Subcutaneous abdominal adipose tissue (tissue), 5 donors: Measurements from ENCODE around the gene RBFA.

ENCODE experiments used
- H3K27ac ChIP-seq: one replicate; pipeline ENCODE4 v1.7.0; 2013; ENCODE audit warnings: low read depth, mild to moderate bottlenecking, inconsistent platforms, low read length, moderate library complexity
- H3K27me3 ChIP-seq, 5 donors: one replicate each; pipeline ENCODE4 v1.7.0; 2013; ENCODE audit warnings: low read length in 5 of 5, inconsistent platforms in 1 of 5; ENCODE audit not compliant: control insufficient read depth in 5 of 5, insufficient read depth in 4 of 5
- H3K36me3 ChIP-seq, 5 donors: one replicate each; pipeline ENCODE4 v1.7.0; 2013; ENCODE audit warnings: low read length in 5 of 5; ENCODE audit not compliant: control insufficient read depth in 5 of 5, insufficient read depth in 5 of 5
- H3K4me1 ChIP-seq, 5 donors: one replicate each; pipeline ENCODE4 v1.7.0; 2013; ENCODE audit warnings: low read length in 5 of 5, mild to moderate bottlenecking in 3 of 5, moderate library complexity in 1 of 5; ENCODE audit not compliant: control insufficient read depth in 5 of 5, insufficient read depth in 5 of 5
- H3K4me3 ChIP-seq, 5 donors: one replicate each; pipeline ENCODE4 v1.7.0; 2013; ENCODE audit warnings: low read length in 5 of 5, low read depth in 1 of 5
- H3K9ac ChIP-seq, 5 donors: one replicate each; pipeline ENCODE4 v1.7.0; 2013; ENCODE audit warnings: low read length in 5 of 5, mild to moderate bottlenecking in 4 of 5, moderate library complexity in 3 of 5
- H3K9me3 ChIP-seq, 5 donors: one replicate each; pipeline ENCODE4 v1.7.0; 2013; ENCODE audit warnings: low read length in 5 of 5; ENCODE audit not compliant: control insufficient read depth in 5 of 5
- donor health status: healthy.
- donor health status: healthy.
- donor health status: healthy.
- donor health status: healthy.
- donor health status: healthy.

The RBFA gene

DNA sequence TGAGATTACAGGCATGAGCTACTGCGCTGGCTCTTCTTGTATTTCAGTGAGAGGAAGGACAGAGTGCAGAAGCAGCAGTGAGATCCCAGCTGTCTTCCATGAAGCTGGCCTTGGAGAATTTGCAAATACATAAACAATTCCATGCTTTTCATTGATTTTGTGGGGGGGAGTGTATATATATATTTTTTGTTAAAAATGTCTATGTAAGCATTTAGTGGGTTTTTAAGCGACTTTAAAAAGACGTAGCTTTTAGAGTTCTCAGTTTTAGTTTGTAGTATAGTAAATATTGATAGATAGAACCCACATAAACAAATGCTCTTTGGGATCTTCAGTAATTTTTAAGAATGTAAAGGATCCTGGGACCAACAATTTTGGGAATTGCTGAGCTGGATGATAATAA lies 6.3 kb downstream of the RBFA start:
- Histone ChIP-seq H3K9me3 (no peaks in the 10 kb centered on the region), H3K4me1 (peaks cover 0 to 4% (median 2%) of the 10 kb centered on the region in 5 donors), H3K36me3 (peaks cover 0 to 44% (median 29%) of the 10 kb centered on the region in 5 donors), H3K27ac (no peak overlapping the region), H3K27me3 (no peaks in the 10 kb centered on the region), H3K9ac (no peak overlapping the region), H3K4me3 (no peak overlapping the region)

GRCh38 chr18:80041424-80041823 lies 7.2 kb downstream of the RBFA start:
- peaks cover 0 to 53% (median 37%) of the 10 kb centered on the region in 5 donors for H3K36me3 ChIP-seq
- no peak overlapping the region for H3K9ac ChIP-seq
- no peak overlapping the region for H3K27ac ChIP-seq
- H3K4me1 ChIP-seq = no peaks in the 10 kb centered on the region
- no peaks in the 10 kb centered on the region for H3K27me3 ChIP-seq
- H3K4me3 ChIP-seq = no peak overlapping the region
- no peaks in the 10 kb centered on the region for H3K9me3 ChIP-seq

- Histone ChIP-seq H3K27me3 (no peaks in the 10 kb centered on the region), H3K36me3 (peaks cover 0 to 60% (median 37%) of the 10 kb centered on the region in 5 donors), H3K9me3 (no peaks in the 10 kb centered on the region), H3K4me3 (no peak overlapping the region), H3K27ac (no peak overlapping the region), H3K4me1 (no peaks in the 10 kb centered on the region), H3K9ac (no peak overlapping the region)
These were observed 8.6 kb downstream of the RBFA start for GRCh38 chr18:80042785-80043184.

DNA sequence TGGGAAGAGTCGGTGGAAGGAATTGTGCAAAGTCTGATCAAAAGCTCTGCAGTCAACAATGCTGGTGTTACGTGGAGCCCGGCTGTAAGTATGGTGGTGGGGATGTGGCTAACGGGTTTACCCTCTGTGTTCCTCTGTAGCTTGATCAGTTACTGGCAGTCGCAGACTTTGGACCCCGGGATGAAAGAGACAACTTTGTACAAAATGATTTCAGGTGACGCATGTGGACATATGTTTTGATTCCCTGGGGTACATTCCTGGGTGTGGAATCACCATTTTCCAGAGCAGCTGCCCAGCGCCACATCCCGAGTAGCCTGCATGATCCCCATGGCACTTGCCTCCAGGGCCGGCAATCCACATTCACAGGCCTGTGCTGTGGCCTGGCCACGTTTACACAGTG lies 9.8 kb downstream of the RBFA start:
- peaks cover 0 to 58% (median 38%) of the 10 kb centered on the region in 5 donors for H3K36me3 ChIP-seq
- no peak overlapping the region for H3K4me3 ChIP-seq
- no peak overlapping the region for H3K27ac ChIP-seq
- no peaks in the 10 kb centered on the region for H3K4me1 ChIP-seq
- no peaks in the 10 kb centered on the region for H3K27me3 ChIP-seq
- no peaks in the 10 kb centered on the region for H3K9me3 ChIP-seq
- no peak overlapping the region for H3K9ac ChIP-seq

DNA sequence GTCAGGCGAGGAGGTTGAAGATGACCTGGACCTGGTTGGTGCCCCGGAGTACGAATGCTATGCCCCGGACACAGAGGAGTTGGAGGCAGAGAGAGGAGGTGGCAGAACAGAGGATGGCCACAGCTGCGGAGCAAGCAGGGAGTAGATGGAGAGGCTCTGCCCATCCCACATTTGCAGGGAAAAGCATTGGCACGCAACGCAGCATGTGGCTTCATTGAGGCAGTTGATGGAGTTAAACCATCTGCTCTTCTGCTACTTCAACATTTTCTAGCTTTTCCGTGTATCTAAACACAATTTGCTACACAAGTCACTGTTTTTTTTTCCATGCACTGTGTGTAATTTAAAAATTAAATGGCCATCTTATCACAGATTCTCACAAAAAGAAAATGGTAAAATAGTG lies 11.8 kb downstream of the RBFA start:
- peaks cover 0 to 61% (median 45%) of the 10 kb centered on the region in 5 donors for H3K36me3 ChIP-seq
- H3K27me3 ChIP-seq = no peaks in the 10 kb centered on the region
- no peaks in the 10 kb centered on the region for H3K9me3 ChIP-seq
- H3K27ac ChIP-seq = no peak overlapping the region
- no peak overlapping the region for H3K4me3 ChIP-seq
- H3K9ac ChIP-seq = no peak overlapping the region
- no peaks in the 10 kb centered on the region for H3K4me1 ChIP-seq

- no peak overlapping the region for H3K9ac ChIP-seq
- no peaks in the 10 kb centered on the region for H3K9me3 ChIP-seq
- H3K27ac ChIP-seq = no peak overlapping the region
- H3K27me3 ChIP-seq = no peaks in the 10 kb centered on the region
- peaks cover 0 to 62% (median 44%) of the 10 kb centered on the region in 5 donors for H3K36me3 ChIP-seq
- H3K4me1 ChIP-seq = no peaks in the 10 kb centered on the region
- no peak overlapping the region for H3K4me3 ChIP-seq
These were observed 12.2 kb downstream of the RBFA start for GRCh38 chr18:80046431-80046830.

- Histone ChIP-seq H3K9ac (no peak overlapping the region), H3K4me1 (no peaks in the 10 kb centered on the region), H3K27me3 (no peaks in the 10 kb centered on the region), H3K4me3 (no peak overlapping the region), H3K27ac (no peak overlapping the region), H3K9me3 (peaks cover 0 to 4% (median 0%) of the 10 kb centered on the region in 5 donors), H3K36me3 (peaks cover 0 to 62% (median 44%) of the 10 kb centered on the region in 5 donors)
These were observed 12.8 kb downstream of the RBFA start for GRCh38 chr18:80046961-80047541.

DNA sequence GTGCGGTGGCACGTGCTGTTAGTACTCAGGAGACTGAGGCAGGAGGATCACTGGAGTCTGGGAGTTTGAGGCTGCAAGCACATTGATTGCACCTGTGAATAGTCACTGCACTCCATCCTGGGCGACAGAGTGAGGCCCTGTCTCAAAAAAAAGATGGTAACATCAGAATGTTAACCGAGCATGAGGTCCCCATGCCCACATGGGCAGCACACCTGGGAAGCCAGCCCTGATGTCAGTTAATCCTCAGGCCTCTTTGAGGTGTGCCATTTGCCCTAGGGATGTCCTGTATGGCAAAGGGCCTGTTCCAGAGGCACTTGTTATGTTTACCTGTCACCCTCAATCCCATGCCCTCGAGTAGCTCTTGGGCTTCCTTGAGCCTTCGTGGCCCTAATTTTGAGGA lies 16.6 kb downstream of the RBFA start:
- H3K9me3 ChIP-seq = peaks cover under 1 to 24% (median 14%) of the 10 kb centered on the region in 5 donors
- no peaks in the 10 kb centered on the region for H3K27me3 ChIP-seq
- no peak overlapping the region for H3K27ac ChIP-seq
- no peaks in the 10 kb centered on the region for H3K4me1 ChIP-seq
- H3K9ac ChIP-seq = no peak overlapping the region
- no peak overlapping the region for H3K4me3 ChIP-seq
- peaks cover 0 to 35% (median 24%) of the 10 kb centered on the region in 5 donors for H3K36me3 ChIP-seq

DNA sequence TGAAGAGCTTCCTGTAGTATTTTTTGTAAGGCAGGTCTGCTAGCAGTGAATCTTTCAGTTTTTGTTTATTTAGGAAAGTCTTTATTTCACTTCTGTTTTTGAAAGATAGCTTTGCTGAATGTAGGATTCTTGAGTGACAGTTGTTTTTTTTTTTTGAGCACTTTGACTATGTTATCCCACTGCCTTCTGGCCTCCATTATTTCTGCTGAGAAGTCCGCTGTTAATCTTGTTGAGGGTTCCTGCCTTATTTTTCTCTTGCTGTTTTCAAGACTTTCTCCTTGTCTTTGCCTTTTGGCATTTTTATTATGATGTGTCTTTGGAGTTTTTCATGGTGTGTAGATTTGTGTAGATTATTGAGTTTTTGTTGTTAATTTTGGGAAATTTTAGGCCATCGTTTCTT lies 21.9 kb downstream of the RBFA start:
- peaks cover 2 to 53% (median 33%) of the 10 kb centered on the region in 5 donors for H3K9me3 ChIP-seq

DNA sequence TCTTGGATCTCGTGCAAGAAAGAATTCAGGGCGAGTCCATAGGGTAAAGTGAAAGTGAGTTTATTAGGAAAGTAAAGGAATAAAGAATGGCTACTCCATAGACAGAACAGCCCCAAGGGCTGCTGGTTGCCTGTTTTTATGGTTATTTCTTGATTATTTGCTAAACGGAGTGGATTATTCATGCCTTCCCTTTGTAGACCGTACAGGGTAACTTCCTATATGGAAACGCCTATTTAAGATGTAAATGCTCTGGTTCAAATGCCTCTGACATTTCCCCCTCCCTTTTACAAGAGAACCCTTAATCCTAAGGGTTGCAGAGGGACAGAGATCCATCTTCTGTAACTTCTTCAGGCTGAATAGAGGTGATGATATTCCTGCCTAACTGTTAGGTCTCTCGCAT lies 25.7 kb downstream of the RBFA start:
- Histone ChIP-seq H3K9ac (no peak overlapping the region), H3K4me1 (no peaks in the 10 kb centered on the region), H3K27ac (no peak overlapping the region), H3K36me3 (no peaks in the 10 kb centered on the region), H3K4me3 (no peak overlapping the region), H3K9me3 (peaks cover 3 to 48% (median 25%) of the 10 kb centered on the region in 5 donors), H3K27me3 (no peaks in the 10 kb centered on the region)

More for the DNA sequence above, 21.9 kb downstream of the RBFA start:
- Histone ChIP-seq H3K9ac (no peak overlapping the region), H3K27me3 (no peaks in the 10 kb centered on the region), H3K4me3 (no peak overlapping the region), H3K27ac (no peak overlapping the region), H3K36me3 (no peaks in the 10 kb centered on the region), H3K4me1 (no peaks in the 10 kb centered on the region)
